ENCODE data around the gene SMYD2.

Gene SMYD2

DNA sequence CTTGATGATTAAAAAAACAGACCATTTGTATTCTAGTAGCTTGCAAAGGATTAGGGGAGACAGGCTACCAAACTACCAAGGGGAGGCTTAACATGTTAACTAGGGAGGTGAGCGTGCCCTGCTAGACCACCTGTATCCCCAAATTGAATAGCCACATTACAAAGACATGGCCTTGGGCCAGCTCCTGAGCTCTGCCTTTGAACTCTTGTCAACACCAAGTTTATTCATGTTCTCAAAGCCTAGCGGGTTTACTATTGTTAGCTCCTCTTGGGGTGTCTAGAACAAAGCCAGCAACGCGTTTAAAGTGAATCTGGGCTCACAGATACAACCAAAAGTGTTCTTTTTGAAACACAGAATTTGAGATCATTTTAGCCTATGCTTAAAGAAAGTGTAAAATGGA lies 36.3 kb downstream of the SMYD2 start:
- Histone ChIP-seq H3K36me3 (ENCODE audit: insufficient read depth, low read length) (peaks cover 57% of the 10 kb centered on the region), H3K4me3 (ENCODE audit: low read depth in 1 of 2, low read length in 2 of 2) (no peak overlapping the region)

DNA sequence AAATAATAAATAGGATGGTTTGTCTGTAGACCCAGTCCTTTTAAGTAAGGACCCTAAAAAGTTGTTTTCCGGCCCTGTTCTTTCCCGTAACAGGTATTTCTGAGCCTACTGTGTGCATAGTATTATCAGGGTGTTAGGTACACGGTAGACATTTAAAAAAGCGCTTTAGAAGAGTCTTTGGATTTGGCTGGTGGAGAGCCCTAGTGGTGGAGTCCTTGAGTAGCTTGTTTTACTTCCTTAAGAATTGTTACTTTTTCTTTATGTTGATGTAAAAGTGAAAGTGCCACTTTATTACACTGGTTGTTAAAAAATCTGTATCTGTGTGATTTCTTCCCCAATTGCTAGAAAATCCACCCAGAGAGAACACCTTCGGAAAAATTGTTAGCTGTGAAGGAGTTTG lies 36.8 kb downstream of the SMYD2 start:
- Histone ChIP-seq H3K4me2 (ENCODE audit: insufficient read depth, low read length) (no peak overlapping the region), H3K36me3 (ENCODE audit: insufficient read depth, low read length) (peaks cover 61% of the 10 kb centered on the region), H3K4me1 (ENCODE audit: insufficient read depth, low read length) (no peaks in the 10 kb centered on the region), H3K79me2 (ENCODE audit: insufficient read depth, low read length) (0 out of 2 replicates have a peak, but pooled peaks cover 1% of the 10 kb centered on the region), H3K9ac (ENCODE audit: low read depth, low read length) (no peak overlapping the region), H3K4me3 (ENCODE audit: low read depth in 1 of 2, low read length in 2 of 2) (no peak overlapping the region), H4K20me1 (ENCODE audit: insufficient read depth, low read length) (0 out of 2 replicates have a peak, but pooled peaks cover 5% of the 10 kb centered on the region), H2AFZ (ENCODE audit: low read depth, low read length) (no peak overlapping the region), H3K9me3 (ENCODE audit: insufficient read depth, low read length, severe bottlenecking) (no peaks in the 10 kb centered on the region), H3K27ac (ENCODE audit: low read length) (no peak overlapping the region), H3K27me3 (ENCODE audit: insufficient read depth, low read length, poor library complexity) (no peaks in the 10 kb centered on the region)
- no peak for DNase-seq
- TF ChIP-seq EZH2 (IDR thresholded peaks at IDR 0.05; ENCODE audit: borderline replicate concordance, low read depth, low read length, severe bottlenecking), result no peak
- TF ChIP-seq, protein P1, sequence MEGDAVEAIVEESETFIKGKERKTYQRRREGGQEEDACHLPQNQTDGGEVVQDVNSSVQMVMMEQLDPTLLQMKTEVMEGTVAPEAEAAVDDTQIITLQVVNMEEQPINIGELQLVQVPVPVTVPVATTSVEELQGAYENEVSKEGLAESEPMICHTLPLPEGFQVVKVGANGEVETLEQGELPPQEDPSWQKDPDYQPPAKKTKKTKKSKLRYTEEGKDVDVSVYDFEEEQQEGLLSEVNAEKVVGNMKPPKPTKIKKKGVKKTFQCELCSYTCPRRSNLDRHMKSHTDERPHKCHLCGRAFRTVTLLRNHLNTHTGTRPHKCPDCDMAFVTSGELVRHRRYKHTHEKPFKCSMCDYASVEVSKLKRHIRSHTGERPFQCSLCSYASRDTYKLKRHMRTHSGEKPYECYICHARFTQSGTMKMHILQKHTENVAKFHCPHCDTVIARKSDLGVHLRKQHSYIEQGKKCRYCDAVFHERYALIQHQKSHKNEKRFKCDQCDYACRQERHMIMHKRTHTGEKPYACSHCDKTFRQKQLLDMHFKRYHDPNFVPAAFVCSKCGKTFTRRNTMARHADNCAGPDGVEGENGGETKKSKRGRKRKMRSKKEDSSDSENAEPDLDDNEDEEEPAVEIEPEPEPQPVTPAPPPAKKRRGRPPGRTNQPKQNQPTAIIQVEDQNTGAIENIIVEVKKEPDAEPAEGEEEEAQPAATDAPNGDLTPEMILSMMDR (IDR thresholded peaks at IDR 0.05; ENCODE audit: borderline replicate concordance, extremely low read depth, low read length, poor library complexity, severe bottlenecking), result no peak
- no peak for ATAC-seq (ENCODE audit: insufficient read depth, low read depth)

More for the DNA sequence above, 36.3 kb downstream of the SMYD2 start:
- Histone ChIP-seq H3K4me1 (ENCODE audit: insufficient read depth, low read length) (no peaks in the 10 kb centered on the region), H3K4me2 (ENCODE audit: insufficient read depth, low read length) (no peak overlapping the region), H2AFZ (ENCODE audit: low read depth, low read length) (no peak overlapping the region), H3K27me3 (ENCODE audit: insufficient read depth, low read length, poor library complexity) (no peaks in the 10 kb centered on the region), H3K27ac (ENCODE audit: low read length) (no peak overlapping the region), H3K9ac (ENCODE audit: low read depth, low read length) (no peak overlapping the region), H3K79me2 (ENCODE audit: insufficient read depth, low read length) (0 out of 2 replicates have a peak, but pooled peaks cover 4% of the 10 kb centered on the region), H3K9me3 (ENCODE audit: insufficient read depth, low read length, severe bottlenecking) (no peaks in the 10 kb centered on the region), H4K20me1 (ENCODE audit: insufficient read depth, low read length) (peaks cover 8% of the 10 kb centered on the region; the same call in 1 of the 2 replicates)
- DNase-seq (no peak), ATAC-seq (ENCODE audit: insufficient read depth, low read depth) (no peak)
- no peak for TF ChIP-seq EZH2 (IDR thresholded peaks at IDR 0.05; ENCODE audit: borderline replicate concordance, low read depth, low read length, severe bottlenecking)
- TF ChIP-seq, protein P1 (IDR thresholded peaks at IDR 0.05; ENCODE audit: borderline replicate concordance, extremely low read depth, low read length, poor library complexity, severe bottlenecking), result no peak

DNA sequence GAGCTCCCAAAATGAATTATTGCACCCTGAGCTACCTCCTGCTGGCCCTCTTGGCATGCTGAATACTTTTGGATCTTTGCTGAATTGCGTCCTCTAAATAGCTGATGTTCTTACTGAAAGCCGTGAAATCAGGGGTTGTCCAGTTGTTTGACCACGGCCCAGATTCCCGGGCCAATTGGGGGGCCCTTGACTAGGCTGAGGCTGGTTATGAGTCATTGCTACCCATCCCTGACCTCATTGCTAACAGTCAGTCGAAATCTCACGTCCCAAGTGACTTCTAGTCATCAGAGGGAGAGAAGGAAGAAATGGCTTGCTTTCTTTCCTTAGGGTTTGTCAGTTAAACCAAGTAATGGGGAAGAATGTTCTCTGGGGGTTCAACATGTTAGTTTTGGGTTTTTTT lies 37.4 kb downstream of the SMYD2 start:
- H3K27ac ChIP-seq (ENCODE audit: low read length), result no peak overlapping the region

More for the DNA sequence above, 37.4 kb downstream of the SMYD2 start:
- no peak overlapping the region for H2AFZ ChIP-seq (ENCODE audit: low read depth, low read length)
- ATAC-seq (ENCODE audit: insufficient read depth, low read depth) (no peak), DNase-seq (no peak)
- H3K79me2 ChIP-seq (ENCODE audit: insufficient read depth, low read length), result no peaks in the 10 kb centered on the region
- H3K4me3 ChIP-seq (ENCODE audit: low read depth in 1 of 2, low read length in 2 of 2), result no peak overlapping the region
- 0 out of 2 replicates have a peak, but pooled peaks cover 4% of the 10 kb centered on the region for H4K20me1 ChIP-seq (ENCODE audit: insufficient read depth, low read length)
- no peak overlapping the region for H3K4me2 ChIP-seq (ENCODE audit: insufficient read depth, low read length)
- H3K9ac ChIP-seq (ENCODE audit: low read depth, low read length), result no peak overlapping the region
- no peaks in the 10 kb centered on the region for H3K27me3 ChIP-seq (ENCODE audit: insufficient read depth, low read length, poor library complexity)
- TF ChIP-seq EZH2 (IDR thresholded peaks at IDR 0.05; ENCODE audit: borderline replicate concordance, low read depth, low read length, severe bottlenecking), result no peak
- TF ChIP-seq, protein P1 (IDR thresholded peaks at IDR 0.05; ENCODE audit: borderline replicate concordance, extremely low read depth, low read length, poor library complexity, severe bottlenecking), result no peak
- no peaks in the 10 kb centered on the region for H3K9me3 ChIP-seq (ENCODE audit: insufficient read depth, low read length, severe bottlenecking)
- no peaks in the 10 kb centered on the region for H3K4me1 ChIP-seq (ENCODE audit: insufficient read depth, low read length)
- H3K36me3 ChIP-seq (ENCODE audit: insufficient read depth, low read length), result peaks cover 67% of the 10 kb centered on the region

Data from DND-41 (cell line).